GM10266 (cell line): Measurements from ENCODE around the gene KRT81.

ENCODE experiments used
- DNase-seq: peaks from one replicate; pipeline ENCODE4 v3.0.0; 2012; ENCODE audit errors: extremely low spot score
- TF ChIP-seq, protein P1 (sequence below): IDR thresholded peaks from 2 replicates; pipeline ENCODE4 v1.5.1; 2012; ENCODE audit warnings: mild to moderate bottlenecking, low read depth; ENCODE audit not compliant: control insufficient read depth, insufficient read depth; ENCODE audit errors: missing control alignments

Gene KRT81

DNA sequence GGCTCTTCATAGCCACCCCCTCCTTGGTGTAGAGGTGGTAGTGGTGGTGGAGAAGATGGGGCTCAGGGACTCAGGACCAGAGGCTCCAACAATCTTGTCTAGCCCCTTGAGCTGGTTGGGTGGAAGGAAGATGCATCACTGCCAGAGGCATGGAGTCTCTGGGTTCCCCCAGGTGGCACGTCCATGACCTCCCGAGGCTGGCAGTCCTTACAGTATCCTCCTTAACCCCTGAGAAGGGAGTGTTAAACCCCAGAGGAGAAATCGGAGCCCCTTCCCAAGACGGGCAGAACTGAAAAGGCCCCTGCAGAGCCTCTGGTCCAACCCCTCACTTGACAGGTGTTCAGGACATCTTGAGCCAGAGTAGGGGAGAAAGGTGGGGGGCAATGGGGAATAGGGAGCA lies 20.8 kb upstream of the KRT81 start:
- DNase-seq = no peak
- TF ChIP-seq, protein P1, sequence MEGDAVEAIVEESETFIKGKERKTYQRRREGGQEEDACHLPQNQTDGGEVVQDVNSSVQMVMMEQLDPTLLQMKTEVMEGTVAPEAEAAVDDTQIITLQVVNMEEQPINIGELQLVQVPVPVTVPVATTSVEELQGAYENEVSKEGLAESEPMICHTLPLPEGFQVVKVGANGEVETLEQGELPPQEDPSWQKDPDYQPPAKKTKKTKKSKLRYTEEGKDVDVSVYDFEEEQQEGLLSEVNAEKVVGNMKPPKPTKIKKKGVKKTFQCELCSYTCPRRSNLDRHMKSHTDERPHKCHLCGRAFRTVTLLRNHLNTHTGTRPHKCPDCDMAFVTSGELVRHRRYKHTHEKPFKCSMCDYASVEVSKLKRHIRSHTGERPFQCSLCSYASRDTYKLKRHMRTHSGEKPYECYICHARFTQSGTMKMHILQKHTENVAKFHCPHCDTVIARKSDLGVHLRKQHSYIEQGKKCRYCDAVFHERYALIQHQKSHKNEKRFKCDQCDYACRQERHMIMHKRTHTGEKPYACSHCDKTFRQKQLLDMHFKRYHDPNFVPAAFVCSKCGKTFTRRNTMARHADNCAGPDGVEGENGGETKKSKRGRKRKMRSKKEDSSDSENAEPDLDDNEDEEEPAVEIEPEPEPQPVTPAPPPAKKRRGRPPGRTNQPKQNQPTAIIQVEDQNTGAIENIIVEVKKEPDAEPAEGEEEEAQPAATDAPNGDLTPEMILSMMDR = no peak

DNA sequence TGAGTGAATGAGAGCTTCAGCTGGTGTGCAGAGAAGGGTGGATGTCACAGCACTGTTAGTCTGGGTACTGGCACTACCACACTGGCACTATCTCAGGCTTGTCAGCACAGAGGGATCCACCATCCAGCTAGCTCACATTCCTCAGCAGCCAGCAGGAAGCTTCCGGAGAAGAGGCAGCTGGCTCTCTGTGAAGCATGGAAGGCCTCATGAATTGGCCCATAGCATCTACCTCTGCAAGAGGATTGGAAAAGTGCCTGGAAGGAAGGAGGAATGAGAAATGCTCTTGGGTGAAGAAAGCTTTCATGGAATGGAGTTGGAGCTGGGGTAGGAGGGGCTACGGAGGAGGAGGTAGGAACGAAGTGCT lies 19.9 kb upstream of the KRT81 start:
- TF ChIP-seq, protein P1 = no peak
- DNase-seq = no peak

DNA sequence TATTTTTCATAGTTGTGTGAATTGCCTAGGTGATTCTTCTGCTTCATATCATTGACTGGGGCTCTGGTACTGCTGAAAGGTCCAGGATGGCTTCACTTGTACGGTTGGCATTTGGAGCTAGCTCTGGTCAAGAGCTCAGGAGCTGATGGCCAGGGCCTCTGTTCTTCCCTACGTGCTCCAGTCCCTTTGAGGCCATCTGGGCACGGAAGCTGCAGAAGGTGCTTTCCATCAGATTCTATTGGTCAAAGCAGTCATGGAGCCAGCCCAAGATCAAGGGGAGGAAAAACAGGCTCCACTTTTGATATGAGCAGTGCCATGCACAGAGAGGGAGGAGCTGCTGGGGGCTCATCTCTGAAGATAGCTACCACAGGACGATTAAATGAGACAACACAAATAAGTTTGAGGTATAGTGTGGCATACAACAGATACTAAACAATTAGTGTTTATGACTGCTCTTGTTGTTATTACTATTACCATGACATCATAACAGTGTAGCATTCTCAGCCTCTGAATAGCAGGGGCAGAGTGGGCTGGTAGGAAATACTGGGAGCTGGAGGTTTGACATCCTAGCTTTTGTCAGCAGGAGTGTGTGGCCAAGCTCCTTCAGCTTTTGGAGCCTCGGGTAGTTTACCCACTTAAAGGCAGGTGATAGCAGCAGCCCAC lies 19.4 kb upstream of the KRT81 start:
- no peak for DNase-seq
- TF ChIP-seq, protein P1 = no peak

DNA sequence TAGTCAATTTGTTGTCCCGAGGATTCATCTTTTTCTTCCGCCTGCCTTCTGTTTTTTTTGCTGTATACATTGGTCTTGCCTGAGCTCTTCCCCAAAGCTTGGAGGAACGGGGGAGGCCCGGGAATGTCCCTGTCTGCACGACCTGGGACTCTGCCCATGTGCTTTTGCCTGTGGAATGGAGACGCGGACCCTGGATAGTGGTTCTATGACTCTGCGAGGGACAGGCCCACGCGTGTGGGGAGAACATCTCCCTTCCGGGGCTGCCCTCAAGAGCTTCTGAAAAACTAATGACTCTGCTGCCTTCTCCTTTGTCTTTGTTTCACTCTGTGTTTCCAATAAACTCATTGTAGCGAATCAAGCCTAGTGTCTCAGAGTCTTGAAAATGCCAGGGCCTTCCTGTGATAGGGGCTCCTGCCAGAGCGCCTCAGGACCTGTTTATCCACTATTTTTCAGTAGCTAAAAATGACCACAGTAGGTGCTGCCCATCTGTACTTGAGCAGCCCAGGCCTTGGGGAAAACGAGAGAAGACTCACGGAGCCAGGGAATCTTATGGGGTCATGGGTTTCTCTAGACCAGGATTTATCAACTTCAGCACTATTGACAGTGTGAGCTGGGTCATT lies 17.6 kb upstream of the KRT81 start:
- DNase-seq = no peak
- TF ChIP-seq, protein P1 = no peak

DNA sequence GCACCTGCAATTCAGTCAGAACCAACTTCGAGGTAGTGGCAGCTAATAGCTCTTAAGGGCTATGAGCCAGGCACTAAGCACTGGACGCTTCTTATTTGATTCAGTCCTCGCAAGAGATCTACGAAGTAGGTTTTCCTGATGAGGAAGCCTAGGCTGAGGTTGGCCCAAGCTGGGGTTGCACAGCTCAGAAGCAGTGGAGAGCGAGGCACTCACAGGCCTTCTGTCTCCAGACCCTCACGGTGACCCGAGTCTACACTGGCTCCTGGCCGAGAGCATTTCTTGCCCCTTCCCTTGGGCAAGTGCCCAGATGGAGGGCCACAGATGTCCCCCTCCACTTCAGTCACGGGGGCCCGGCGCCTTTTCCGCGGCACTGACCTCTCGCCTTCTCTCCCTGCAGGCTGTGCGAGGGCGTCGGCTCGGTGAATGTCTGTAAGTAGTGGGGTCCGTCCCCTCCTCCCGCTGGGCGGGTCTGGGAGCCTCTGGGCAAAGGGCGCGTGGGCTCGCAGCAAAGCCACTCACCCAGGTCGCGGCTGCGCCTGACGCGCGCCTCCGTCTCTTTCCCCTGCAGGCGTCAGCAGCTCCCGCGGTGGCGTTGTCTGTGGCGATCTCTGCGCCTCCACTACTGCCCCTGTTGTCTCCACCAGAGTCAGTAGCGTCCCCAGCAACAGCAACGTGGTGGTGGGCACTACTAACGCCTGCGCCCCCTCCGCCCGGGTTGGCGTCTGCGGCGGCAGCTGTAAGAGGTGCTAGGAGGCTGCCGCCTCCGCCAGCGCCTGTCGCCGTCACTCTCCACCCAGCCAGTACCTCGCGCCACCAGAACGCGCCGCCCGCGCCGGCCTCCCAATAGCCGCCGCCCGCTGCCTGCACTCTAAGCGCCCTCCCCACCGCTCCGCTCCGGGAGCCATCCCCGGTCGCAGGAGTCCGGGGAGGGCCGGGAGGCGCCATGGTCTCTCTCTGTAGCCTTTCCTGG lies 16.8 kb upstream of the KRT81 start:
- TF ChIP-seq, protein P1 = no peak

DNA sequence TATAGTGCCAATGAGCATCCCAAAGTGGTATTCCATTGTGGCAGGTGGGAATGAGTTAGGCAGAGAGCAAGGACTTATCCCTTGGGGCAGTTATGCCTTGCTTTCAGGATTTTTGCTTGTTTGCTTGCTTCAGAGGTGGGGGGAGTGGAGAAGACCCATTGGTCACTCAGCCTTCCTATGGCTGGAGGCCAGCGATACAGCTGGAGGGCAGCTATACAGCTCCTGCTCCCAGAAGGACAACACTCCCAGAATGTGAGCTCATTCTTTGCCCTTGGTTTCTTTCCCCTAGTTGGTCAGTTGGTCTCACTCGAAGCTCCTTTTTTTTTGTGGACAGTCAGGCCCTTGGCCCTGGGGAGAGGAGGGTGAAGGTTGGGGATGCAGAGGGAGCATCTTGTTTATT lies 15.4 kb upstream of the KRT81 start:
- TF ChIP-seq, protein P1 = no peak
- no peak for DNase-seq

More for the DNA sequence above, 16.8 kb upstream of the KRT81 start:
- no peak for DNase-seq
